Common myeloid progenitor, CD34-positive (primary cell): ENCODE results near the gene CEP128.

Experiments
- CTCF ChIA-PET: fragments of 350-600 bp; sonication (Branson Sonifier 250); formaldehyde crosslinking; loops from one replicate; lab custom pipeline; 2021; ENCODE audit warnings: antibody characterized with exemption; lab: Charles Lee
- POLR2A ChIA-PET: fragments of 350-600 bp; sonication (Branson Sonifier 250); formaldehyde crosslinking; loops from one replicate; lab custom pipeline; 2021; ENCODE audit warnings: antibody characterized with exemption; lab: Charles Lee
- DNase-seq, 3 donors: peaks; one replicate each; pipeline versions ENCODE4 v3.0.0 to v3.0.0-alpha.2; 2013
- H3K27ac ChIP-seq, 2 experiments: 1 replicate in 1 of 2; 2 replicates in 1 of 2; pipeline ENCODE4 v1.7.0; 2013; ENCODE audit warnings: inconsistent platforms in 2 of 2, low read length in 2 of 2, mild to moderate bottlenecking in 2 of 2, low read depth in 1 of 2, moderate library complexity in 1 of 2; ENCODE audit not compliant: severe bottlenecking in 2 of 2, insufficient read depth in 1 of 2, poor library complexity in 1 of 2
- H3K27me3 ChIP-seq, 5 experiments: replicated peaks in 2 of 5; 1 replicate in 3 of 5; 2 replicates in 2 of 5; pipeline versions ENCODE4 v1.6.1 to v1.7.0; 2013; ENCODE audit warnings: low read length in 4 of 5, mild to moderate bottlenecking in 2 of 5, moderate library complexity in 2 of 5, inconsistent platforms in 1 of 5; ENCODE audit not compliant: insufficient read depth in 5 of 5, control insufficient read depth in 4 of 5
- H3K36me3 ChIP-seq, 4 experiments: 1 replicate in 2 of 4; 2 replicates in 2 of 4; pipeline versions ENCODE4 v1.6.1 to v1.7.0; 2013; ENCODE audit warnings: low read length in 3 of 4, control low read depth in 1 of 4, mild to moderate bottlenecking in 1 of 4; ENCODE audit not compliant: control insufficient read depth in 4 of 4, insufficient read depth in 4 of 4
- H3K4me1 ChIP-seq, 4 experiments: 1 replicate in 3 of 4; 2 replicates in 1 of 4; pipeline versions ENCODE4 v1.6.1 to v1.7.1; 2013; ENCODE audit warnings: low read length in 3 of 4, mild to moderate bottlenecking in 3 of 4, control low read depth in 1 of 4, inconsistent platforms in 1 of 4, moderate library complexity in 1 of 4; ENCODE audit not compliant: control insufficient read depth in 4 of 4, insufficient read depth in 4 of 4; ENCODE audit errors: control extremely low read depth in 1 of 4
- H3K4me3 ChIP-seq, 7 experiments: 1 replicate in 4 of 7; 2 replicates in 3 of 7; pipeline versions ENCODE4 v1.5.1 to v1.7.0; 2013; ENCODE audit warnings: mild to moderate bottlenecking in 7 of 7, low read length in 6 of 7, moderate library complexity in 6 of 7, inconsistent platforms in 2 of 7, low read depth in 2 of 7, control low read depth in 1 of 7; ENCODE audit not compliant: insufficient read depth in 4 of 7, control insufficient read depth in 1 of 7; ENCODE audit errors: extremely low read depth in 1 of 7
- H3K9me3 ChIP-seq, 5 experiments: 1 replicate in 4 of 5; 2 replicates in 1 of 5; pipeline versions ENCODE4 v1.6.1 to v1.7.1; 2013; ENCODE audit warnings: low read length in 4 of 5, mild to moderate bottlenecking in 2 of 5, inconsistent platforms in 1 of 5, low read depth in 1 of 5, moderate library complexity in 1 of 5; ENCODE audit not compliant: control insufficient read depth in 4 of 5, insufficient read depth in 2 of 5; ENCODE audit errors: control extremely low read depth in 1 of 5
- WGBS: methylation state at CpG from one replicate; pipeline ENCODE4 v1.1.5; 2013; ENCODE audit not compliant: insufficient coverage; 5-methylcytosine and 5-hydroxymethylcytosine counted together

Gene CEP128

DNA sequence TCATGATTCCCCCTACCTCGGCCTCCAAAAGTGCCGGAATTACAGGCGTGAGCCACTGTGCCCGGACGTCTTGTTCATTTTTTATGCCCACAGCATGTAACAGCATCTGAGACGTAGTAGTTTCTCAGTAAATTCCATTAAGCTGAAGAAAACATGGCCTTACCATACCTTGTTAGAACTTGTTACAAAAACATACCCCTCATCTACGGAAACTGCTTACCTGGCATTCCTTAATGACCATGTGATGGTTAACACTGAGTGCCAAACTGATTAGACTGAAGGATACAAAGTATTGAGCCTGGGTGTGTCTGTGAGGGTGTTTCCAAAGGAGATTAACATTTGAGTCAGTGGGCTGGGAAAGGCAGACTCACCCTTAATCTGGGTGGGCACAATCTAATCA is 186.8 kb downstream of the CEP128 start:
- 98% methylated on average over 6 of the region's 7 CpGs for WGBS
- no peaks in the 10 kb centered on the region for H3K27me3 ChIP-seq
- peaks cover 0 to 5% (median 1%) of the 10 kb centered on the region in 4 experiments for H3K36me3 ChIP-seq
- H3K27ac ChIP-seq = no peak overlapping the region
- H3K9me3 ChIP-seq = no peaks in the 10 kb centered on the region
- ChIA-PET CTCF (no interaction called here), POLR2A (no interaction called here)
- H3K4me1 ChIP-seq = no peaks in the 10 kb centered on the region
- no peak overlapping the region for H3K4me3 ChIP-seq
- DNase-seq = no peak

DNA sequence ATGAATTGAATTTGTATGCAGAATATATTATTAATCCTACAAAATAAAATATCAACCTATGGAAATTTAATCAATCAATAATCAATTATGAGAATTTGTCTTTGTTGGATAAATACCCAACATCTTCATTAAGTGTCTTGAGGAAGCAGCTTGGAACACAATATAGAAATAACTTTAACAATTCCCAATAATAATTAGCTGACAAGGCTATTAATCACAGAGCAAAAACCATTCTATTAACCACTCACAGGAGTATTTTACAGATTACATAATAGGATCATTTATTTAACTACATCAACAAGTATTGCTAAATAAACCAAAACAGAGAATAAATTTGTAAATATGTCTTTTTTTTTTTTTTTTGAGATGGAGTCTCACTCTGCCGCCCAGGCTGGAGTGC is 190.3 kb downstream of the CEP128 start:
- Histone ChIP-seq H3K4me1 (no peaks in the 10 kb centered on the region), H3K36me3 (peaks cover 0 to 3% (median 1%) of the 10 kb centered on the region in 4 experiments), H3K27ac (no peak overlapping the region), H3K27me3 (no peaks in the 10 kb centered on the region), H3K4me3 (no peak overlapping the region), H3K9me3 (no peaks in the 10 kb centered on the region)
- 100% methylated on average over 1 of the region's 1 CpG for WGBS
- DNase-seq = no peak
- POLR2A ChIA-PET = no interaction called here
- CTCF ChIA-PET = no interaction called here

GRCh38 chr14:80726211-80726610 is 215.3 kb downstream of the CEP128 start:
- ChIA-PET CTCF (no interaction called here), POLR2A (no interaction called here)
- Histone ChIP-seq H3K27me3 (no peaks in the 10 kb centered on the region), H3K36me3 (no peaks in the 10 kb centered on the region), H3K4me3 (no peak overlapping the region), H3K9me3 (no peaks in the 10 kb centered on the region), H3K27ac (no peak overlapping the region), H3K4me1 (no peaks in the 10 kb centered on the region)
- no peak for DNase-seq
- 100% methylated on average over 1 of the region's 1 CpG for WGBS

DNA sequence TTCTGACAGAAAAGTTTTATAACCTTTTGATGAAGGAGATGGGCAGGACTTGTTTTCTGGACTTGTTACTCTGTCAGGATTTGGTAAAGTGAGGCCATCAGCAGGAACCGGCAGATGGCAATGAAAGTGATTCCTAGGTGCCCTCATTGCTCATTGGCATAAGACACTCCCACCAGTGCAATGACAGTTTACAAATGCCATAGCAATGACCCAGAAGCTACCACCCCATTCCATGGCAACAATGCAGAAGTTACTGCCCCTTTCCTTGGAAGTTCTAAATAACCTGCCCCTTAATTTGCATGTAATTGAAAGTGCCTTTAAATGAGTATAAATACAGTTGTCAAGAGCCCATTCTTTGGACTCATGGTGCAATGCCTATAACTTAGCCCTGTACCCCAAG is 222.6 kb downstream of the CEP128 start:
- Histone ChIP-seq H3K4me1 (peaks cover 3 to 11% (median 9%) of the 10 kb centered on the region in 4 experiments), H3K9me3 (no peaks in the 10 kb centered on the region), H3K36me3 (no peaks in the 10 kb centered on the region), H3K27me3 (peaks cover 0 to 17% (median 9%) of the 10 kb centered on the region in 5 experiments), H3K27ac (no peak overlapping the region), H3K4me3 (no peak overlapping the region)
- 91% methylated on average over 1 of the region's 1 CpG for WGBS
- CTCF ChIA-PET = no interaction called here
- POLR2A ChIA-PET = no interaction called here
- no peak for DNase-seq

DNA sequence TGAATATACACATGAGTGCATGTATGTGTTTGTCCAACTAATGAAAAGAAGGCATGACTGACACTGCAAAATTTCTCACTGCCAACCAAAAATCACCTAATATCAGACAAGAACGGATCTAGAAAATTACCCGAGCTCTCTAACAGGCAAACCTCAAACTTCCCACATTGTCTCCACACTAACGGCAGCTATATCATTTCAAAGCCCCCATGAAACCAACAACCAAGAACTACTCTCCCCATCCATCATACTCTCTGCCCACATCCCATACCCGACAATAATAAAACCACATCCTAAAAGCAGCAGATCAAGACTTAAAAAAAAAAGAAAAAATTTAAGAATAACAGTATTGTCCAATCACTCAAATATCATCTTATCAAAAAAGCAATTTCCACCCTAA is 227.1 kb downstream of the CEP128 start:
- no peaks in the 10 kb centered on the region for H3K36me3 ChIP-seq
- CTCF ChIA-PET = interaction anchor here (1.4 kb wide), 1 partner anchor 13 kb away, joined by 4 read pairs; no protein-coding TSS in a partner anchor
- no peak overlapping the region for H3K4me3 ChIP-seq
- peaks cover 0 to 19% (median 5%) of the 10 kb centered on the region in 5 experiments for H3K27me3 ChIP-seq
- H3K27ac ChIP-seq = no peak overlapping the region
- H3K9me3 ChIP-seq = no peaks in the 10 kb centered on the region
- POLR2A ChIA-PET = no interaction called here
- WGBS = 0% methylated on average over 3 of the region's 4 CpGs
- H3K4me1 ChIP-seq = peaks cover 6 to 14% (median 10%) of the 10 kb centered on the region in 4 experiments
- DNase-seq = peak; percentile 17 to 83 (median 76)

- no peaks in the 10 kb centered on the region for H3K36me3 ChIP-seq
These were observed 228.3 kb downstream of the CEP128 start for GRCh38 chr14:80713076-80713850.

GRCh38 chr14:80705241-80705980 is 236.1 kb downstream of the CEP128 start:
- H3K4me1 ChIP-seq = no peaks in the 10 kb centered on the region
- POLR2A ChIA-PET = no interaction called here
- H3K9me3 ChIP-seq = no peaks in the 10 kb centered on the region
- H3K36me3 ChIP-seq = peaks cover 0 to 5% (median 1%) of the 10 kb centered on the region in 4 experiments
- no peak overlapping the region for H3K4me3 ChIP-seq
- whole genome bisulfite sequencing = no CpG with 5 or more reads among the region's 1 CpG
- DNase-seq = no peak
- no peak overlapping the region for H3K27ac ChIP-seq
- H3K27me3 ChIP-seq = no peaks in the 10 kb centered on the region
- CTCF ChIA-PET = no interaction called here

More at GRCh38 chr14:80713076-80713850, 228.3 kb downstream of the CEP128 start:
- no peak for DNase-seq
- ChIA-PET CTCF (interaction anchor here (1.4 kb wide), 1 partner anchor 12 kb away, joined by 4 read pairs; no protein-coding TSS in a partner anchor), POLR2A (no interaction called here)
- Histone ChIP-seq H3K9me3 (no peaks in the 10 kb centered on the region), H3K4me1 (peaks cover 6 to 14% (median 10%) of the 10 kb centered on the region in 4 experiments), H3K4me3 (no peak overlapping the region), H3K27me3 (peaks cover 0 to 14% (median 4%) of the 10 kb centered on the region in 5 experiments), H3K27ac (no peak overlapping the region)
- 80% methylated on average over 1 of the region's 5 CpGs for WGBS
